ACHN (cell line): ENCODE results near the gene PITPNM1.
A peak's percentile ranks its signal among the peaks of the same experiment; 100 is the strongest.
"Not testable (repeated sequence)": the region's sequence is repeated elsewhere in the genome, so short reads cannot be mapped to it uniquely, and the experiment has no call there.

Experiments used
- DNase-seq: peaks from one replicate; pipeline ENCODE4 v3.0.0-alpha.2; 2015
- in situ Hi-C: cut with HindIII; loops from 2 replicates; pipeline ENCODE4 v1.10.0; 2017; ENCODE audit warnings: low sequenced_read_pairs, low pct_ligation_motif_present, low pct_unique_long_range_greater_than_20kb

The PITPNM1 gene

GRCh38 chr11:67476692-67477091 is 28.5 kb downstream of the PITPNM1 start:
- in situ Hi-C loops, DNase-seq: not testable (repeated sequence)

DNA sequence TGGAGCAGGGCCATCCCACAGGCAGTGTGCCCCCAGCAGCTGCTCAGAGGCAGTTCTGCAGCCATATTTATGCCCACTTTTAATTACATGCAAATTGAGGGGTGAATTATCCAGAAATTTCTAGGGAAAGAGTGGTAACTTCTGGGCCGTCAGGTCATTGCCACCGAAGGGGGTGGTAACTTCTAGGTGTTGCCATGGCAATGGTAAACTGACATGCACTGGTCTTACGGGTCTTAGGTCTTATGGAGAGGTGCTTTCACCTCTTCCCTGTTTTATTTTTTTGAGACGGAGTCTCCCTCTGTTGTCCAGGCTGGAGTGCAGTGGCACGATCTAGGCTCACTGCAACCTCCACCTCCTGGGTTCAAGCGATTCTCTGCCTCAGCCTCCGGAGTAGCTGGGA is 32.3 kb downstream of the PITPNM1 start:
- DNase-seq = no peak
- in situ Hi-C loops = no loop called here

GRCh38 chr11:67470337-67471002 is 34.7 kb downstream of the PITPNM1 start:
- in situ Hi-C loops = no loop called here
- DNase-seq = no peak

DNA sequence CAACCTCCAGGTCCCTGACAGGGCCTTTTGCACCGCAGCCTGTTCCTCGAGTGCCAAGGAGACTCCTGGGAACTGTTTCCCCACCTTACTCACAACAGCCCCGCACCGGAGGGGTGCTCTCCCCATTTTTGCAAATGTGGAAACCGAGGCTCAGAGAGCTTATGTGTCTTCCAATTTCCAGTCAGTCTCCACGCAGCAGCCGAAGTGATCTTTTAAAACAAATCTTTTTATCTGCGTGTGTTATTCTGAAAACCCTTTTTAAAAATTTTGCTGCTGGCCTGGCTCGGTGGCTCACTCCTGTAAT is 35.7 kb downstream of the PITPNM1 start:
- DNase-seq = no peak
- in situ Hi-C loops = no loop called here

- peak; percentile 88 for DNase-seq
- in situ Hi-C loops = no loop called here
Observed at GRCh38 chr11:67468759-67469507, 36.2 kb downstream of the PITPNM1 start, which contains the start of gene TMEM134. Gene TMEM134 (minus strand): TSS chr11:67469251. CDS start chr11:67469192, 59 bp downstream.

DNA sequence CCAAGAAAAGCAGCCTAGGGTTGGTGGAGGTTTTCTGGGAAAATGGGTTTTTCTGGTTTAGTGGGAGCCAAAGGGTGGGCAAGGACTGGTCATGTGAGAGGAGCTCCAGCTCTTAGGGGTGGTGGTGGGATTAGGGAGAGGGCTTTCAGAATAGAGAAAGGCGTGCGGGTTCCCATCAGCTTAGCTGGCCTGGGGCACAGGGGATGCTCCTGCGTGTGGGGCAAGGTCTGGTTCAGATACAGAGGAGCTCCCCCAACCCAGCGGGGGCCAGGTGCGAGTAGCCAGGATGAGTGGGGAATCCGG is 36.8 kb downstream of the PITPNM1 start:
- no peak for DNase-seq
- in situ Hi-C loops = no loop called here

DNA sequence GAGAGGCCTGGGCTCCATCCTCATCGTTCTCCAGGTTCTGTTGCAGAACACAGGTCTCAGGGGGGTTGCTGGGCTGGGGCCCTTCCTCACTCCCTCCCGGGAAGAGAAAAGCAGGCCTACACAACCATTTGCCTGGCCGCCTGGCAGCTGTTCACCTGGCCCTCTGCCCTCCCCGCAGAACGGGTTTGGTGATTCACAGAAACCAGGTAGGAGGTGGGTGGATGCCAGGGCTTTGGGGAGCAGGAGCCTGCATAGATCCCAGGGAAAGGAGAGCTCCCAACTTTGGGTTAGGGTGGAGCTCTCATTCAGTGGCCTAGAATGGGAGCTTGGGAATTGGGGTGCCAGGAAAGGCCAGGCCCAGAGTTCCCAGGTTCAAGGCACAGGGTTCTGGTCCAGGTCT is 37.1 kb downstream of the PITPNM1 start:
- no peak for DNase-seq
- in situ Hi-C loops = no loop called here

DNA sequence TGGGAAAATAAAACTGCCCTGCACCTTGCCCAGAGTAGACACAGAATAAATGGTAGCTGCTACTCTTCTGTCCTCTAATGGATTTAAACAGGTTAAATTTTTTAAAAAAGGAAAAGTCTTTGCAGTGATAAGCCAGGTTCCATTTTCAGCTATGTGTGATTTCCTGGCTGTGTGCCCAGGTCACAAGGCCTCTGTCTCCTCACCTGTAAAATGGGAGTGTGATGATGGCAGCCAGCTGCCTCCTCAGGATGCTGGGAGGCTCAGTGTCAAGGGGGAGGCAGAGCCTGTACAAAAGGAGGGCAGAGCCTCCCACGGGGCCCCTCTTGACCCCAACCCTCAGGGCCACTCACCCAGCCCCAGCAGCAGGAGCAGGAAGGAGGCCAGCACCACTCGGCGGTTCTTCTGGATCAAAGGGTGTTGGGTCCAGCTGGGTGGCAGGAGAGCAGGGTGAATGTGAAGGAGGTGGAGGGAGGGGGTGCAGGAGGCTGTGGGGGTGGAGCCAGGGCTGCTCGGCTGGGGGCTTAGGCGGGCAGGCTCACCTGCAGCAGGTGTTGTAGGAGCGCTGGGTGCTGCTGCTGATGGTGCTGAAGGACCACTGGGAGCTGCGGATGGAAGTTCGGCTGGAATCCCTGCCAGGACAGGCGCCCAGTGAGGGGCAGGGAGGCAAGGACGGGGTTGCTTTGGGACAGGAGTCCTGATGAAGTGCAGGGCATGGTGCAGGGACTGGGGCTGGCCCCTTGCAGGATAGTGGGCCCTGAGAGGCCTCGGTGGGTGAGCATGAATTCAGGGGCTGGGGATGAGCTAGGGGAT is 38.0 kb downstream of the PITPNM1 start:
- in situ Hi-C loops = no loop called here

GRCh38 chr11:67466367-67466766 is 38.8 kb downstream of the PITPNM1 start:
- in situ Hi-C loops = no loop called here

More for the DNA sequence above, 38.0 kb downstream of the PITPNM1 start:
- DNase-seq = no peak

DNA sequence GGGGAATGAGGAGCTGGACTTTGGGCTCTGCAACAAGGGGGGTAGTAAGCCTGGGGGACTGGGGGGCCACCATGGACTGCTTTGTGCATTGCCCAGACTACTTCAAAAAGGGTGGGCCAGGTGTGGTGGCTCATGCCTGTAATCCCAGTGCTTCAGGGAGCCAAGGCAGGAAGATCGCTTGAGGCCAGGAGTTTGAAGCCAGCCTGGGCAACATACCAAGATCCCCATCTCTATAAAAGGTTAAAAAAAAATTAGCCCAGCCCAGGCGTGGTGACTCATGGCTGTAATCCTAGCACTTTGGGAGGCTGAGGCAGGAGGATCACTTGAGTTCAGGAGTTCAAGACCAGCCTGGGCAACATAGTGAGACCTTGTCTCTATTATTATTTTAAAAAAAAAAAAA is 39.6 kb downstream of the PITPNM1 start:
- DNase-seq, in situ Hi-C loops: not testable (repeated sequence)

More at GRCh38 chr11:67466367-67466766, 38.8 kb downstream of the PITPNM1 start:
- DNase-seq = no peak

GRCh38 chr11:67465189-67465510 is 40.0 kb downstream of the PITPNM1 start:
- no peak for DNase-seq
- in situ Hi-C loops = no loop called here

- in situ Hi-C loops = no loop called here
- DNase-seq = peak; percentile 88
Observed at GRCh38 chr11:67464411-67465188, 40.6 kb downstream of the PITPNM1 start.

GRCh38 chr11:67463680-67464410 is 41.3 kb downstream of the PITPNM1 start:
- in situ Hi-C loops = no loop called here
- peak; percentile 65 for DNase-seq

GRCh38 chr11:67463186-67463585 is 42.0 kb downstream of the PITPNM1 start:
- in situ Hi-C loops = no loop called here

GRCh38 chr11:67458266-67458665 is 46.9 kb downstream of the PITPNM1 start:
- no peak for DNase-seq
- in situ Hi-C loops = no loop called here

More at GRCh38 chr11:67463186-67463585, 42.0 kb downstream of the PITPNM1 start:
- DNase-seq = no peak

DNA sequence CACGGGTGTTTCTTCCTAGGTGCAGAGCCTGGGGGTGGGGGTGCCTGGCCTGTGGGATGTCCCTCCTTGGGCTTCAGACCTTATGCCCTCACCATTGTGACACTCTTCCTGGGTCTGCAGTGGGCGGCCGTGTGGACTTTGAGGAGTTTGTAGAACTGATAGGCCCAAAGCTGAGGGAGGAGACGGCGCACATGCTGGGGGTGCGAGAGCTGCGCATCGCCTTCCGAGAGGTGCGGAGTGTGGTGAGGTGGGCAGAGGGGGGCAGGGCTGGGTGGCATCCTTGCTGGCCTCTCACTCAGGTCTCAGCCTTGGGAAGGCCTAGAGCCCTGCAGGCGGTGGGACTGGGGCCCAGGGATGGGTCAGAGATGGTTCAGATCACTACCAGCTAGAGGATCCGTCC is 47.7 kb downstream of the PITPNM1 start:
- in situ Hi-C loops = no loop called here
- no peak for DNase-seq

DNA sequence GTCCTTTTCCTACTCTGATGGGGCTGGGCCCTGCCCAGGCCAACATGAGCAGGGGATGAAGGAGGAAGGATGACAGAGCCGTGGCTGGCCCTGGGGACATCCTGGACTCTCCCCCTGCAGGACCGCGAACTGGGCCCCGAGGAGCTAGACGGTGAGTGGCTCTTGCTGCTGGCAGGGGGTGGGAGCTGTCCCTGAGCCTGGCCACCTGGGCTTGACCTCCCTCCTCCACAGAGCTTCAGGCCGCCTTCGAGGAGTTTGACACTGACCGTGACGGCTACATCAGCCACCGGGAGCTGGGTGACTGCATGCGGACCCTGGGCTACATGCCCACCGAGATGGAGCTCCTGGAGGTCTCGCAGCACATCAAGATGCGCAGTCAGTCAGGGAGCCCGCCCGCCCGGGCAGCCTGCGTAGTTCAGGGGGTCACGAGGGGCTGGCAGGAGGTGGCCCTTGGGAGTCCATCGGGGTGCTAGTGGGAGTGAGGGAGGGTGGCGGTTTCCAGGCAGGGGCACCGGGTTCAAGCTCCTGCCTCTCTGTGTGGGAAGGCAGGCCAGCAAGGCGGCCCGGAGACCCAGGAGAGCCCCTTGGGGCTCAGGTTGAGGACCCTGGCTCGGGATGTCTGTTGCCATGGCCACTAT is 49.0 kb downstream of the PITPNM1 start:
- no peak for DNase-seq
- in situ Hi-C loops = no loop called here

GRCh38 chr11:67455054-67455453 is 50.1 kb downstream of the PITPNM1 start, which contains the start of gene CABP4:
Gene CABP4 (plus strand): TSS chr11:67455354. CDS start chr11:67455424, 70 bp downstream.
- no peak for DNase-seq
- in situ Hi-C loops = no loop called here
